GM19395 (cell line): Measurements from ENCODE around the gene DDX3X.
"Not testable (repeated sequence)": the region's sequence is repeated elsewhere in the genome, so short reads cannot be mapped to it uniquely, and the experiment has no call there.

Source experiments
- ATAC-seq: cut with Tn5 transposase; IDR thresholded peaks from one replicate; pipeline ENCODE4 v1.9.1; 2021; ENCODE audit warnings: mild to moderate bottlenecking, moderate library complexity; ENCODE audit not compliant: unreplicated experiment

The DDX3X gene

DNA sequence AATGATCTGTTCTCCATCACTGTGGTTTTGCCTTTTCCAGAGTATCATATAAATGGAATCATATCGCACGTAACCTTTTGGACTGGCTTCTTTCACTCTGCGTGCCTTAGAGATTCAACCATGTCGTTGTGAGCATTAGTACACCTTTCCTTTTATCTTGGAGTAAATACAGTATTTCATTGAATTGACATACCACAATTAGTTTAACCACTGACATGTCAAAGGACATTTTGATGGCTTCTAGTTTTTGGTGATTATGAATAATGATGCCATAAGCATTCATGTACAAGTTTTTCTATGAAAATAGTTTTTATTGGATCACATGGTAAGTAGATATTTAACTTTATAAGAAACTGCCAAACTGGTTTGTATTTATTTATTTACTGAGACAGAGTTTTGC is 35.2 kb downstream of the DDX3X start:
- no peak for ATAC-seq

DNA sequence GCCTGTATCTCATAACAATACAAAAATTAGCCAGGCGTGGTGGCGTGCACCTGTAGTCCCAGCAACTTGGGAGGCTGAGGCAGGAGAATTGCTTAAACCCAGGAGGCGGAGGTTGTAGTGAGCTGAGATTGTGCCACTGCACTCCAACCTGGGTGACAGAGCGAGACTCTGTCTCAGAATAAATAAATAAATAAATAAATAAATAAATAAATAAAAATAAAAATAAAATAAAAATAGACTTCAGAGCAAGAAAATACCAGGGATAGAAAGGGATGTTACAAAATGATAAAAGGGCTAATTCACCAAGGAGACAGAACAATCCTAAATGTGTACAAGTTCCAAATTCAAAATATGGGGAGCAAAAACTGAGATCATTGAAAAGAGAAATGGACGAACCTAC is 37.6 kb downstream of the DDX3X start:
- not testable (repeated sequence) for ATAC-seq

DNA sequence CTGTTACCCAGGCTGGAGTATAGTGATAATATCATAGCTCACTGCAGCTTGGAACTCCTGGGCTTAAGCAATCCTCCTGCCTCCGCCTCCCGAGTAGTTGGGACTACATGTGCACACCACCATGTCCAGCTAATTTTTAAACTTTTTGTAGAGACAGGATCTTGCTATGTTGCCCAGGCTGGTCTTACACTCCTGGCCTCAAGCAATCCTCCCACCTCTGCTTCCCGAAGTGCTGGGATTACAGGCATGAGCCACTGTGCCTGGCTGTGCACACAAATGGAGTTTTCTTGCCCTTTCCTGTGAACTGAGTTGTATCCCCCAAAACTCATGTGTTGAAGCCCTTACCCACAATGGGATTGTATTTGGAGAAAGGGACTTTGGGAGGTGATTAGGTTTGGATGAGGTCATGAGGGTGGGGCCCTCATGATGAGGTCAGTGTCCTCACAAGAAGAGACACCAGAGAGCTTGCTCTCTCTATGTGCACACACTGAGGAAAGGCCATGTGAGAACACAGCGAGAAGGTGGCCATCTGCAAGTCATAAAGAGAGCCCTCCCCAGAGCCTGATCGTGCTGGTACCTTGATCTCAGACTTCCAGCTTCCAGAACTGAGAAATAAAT is 40.1 kb downstream of the DDX3X start:
- no peak for ATAC-seq

DNA sequence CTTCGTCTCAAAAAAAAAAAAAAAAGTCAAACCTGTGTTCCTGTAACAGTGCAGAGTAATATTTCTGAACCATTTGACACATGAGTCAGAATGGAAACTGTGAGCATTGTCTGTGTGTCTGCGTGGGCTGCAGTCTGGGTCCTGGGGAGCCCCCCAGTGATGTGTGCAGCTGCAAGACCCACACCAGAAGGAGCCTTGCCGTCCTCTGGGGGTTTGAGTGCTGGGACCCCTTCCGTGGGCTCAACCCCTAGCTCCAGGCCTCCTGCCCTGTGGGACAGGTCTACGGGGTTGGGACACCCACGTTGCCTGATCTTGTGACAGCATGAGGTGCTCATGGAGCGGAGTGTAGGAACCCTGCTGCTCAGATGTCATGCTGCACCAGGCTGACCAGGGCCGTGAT is 43.7 kb downstream of the DDX3X start:
- ATAC-seq = no peak

DNA sequence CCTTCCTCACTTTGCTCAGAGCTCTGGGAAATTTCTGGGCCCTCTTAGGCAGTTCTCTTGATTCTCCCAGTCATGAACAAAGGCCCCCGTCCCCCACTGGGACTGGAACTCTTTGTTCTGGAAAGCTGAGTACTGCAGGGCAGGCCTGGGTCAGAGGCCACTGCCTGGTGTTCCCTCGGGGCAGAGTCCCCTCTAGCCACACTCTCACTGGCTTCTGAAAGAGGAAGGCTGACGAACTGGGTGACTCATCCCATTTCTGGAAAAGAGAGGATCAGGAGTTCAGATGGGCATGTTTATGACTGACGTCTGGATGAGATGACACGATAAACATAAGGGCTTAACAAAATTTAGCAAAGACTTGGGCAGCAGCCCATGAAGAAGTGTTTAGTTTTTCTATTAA is 47.7 kb downstream of the DDX3X start:
- no peak for ATAC-seq

DNA sequence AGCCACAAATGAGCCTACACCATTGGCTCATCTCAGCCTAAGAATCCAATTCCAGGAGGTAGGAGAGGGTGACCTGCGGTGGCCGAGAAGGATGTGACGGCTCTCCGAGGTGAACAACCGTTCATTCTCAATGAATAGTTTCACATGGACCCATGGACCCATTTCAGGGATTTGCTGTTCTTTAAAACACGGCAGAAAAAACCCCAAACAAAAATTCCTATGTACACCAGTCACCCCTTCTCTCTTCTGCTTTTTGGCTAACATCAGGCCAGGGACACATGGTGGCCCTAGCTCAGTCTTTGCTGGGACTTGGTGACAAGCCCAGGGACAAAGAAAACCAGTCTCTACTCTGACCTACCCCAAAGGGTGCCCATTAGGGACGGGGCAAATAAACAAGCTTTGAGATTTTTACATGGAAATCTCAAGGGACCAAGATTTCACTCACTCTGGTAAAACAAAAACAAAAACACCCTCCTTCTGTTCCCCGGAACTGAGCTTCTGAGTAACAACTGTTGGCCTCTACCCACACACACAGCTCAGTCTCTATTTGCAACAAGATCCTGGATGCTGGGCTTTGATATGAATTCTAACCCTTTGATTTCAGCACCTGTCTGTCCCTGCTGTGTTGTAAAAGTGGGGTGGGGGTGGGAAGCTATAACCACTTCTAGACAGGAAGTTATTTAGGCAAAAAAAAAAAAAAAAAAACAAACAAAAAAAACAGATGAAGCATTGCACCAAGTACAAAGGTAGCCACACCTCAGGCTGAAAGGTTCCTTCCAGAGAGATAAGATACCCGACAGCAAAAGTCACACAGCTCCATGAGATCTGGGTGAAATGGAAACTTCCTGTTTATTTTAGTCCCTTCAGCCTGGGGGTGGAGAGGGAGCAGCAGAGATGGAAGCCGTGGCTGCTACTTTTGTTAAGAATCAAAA is 49.0 kb downstream of the DDX3X start:
- ATAC-seq = no peak

DNA sequence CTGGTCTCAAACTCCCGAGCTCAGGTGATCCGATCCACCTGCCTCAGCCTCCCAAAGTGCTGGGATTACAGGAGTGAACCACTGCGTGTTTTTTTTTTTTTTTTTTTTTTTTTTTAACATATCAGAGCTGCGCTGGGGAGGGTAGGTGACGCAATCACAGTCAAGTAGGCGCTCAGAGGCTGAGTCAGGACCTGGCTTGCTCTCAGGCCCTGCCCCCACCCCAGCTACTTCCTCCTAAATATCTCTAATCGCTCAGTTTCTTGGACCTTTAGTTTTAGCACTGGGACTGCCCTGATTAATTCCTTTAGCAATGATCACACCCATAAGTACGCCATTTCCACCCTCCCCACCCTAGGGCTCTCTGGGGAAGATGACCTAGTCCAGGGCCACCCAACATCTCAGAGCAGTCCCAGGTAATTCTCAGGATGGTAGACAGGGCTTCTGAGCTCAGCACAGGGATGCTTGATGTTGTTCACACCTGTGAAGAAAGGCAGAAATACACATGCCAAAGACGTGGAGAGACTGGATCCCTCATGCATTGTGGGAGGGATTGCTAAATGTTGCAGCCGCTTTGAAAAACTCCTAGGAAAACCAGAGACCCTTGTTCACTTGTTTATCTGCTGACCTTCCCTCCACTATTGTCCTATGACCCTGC is 50.2 kb downstream of the DDX3X start:
- no peak for ATAC-seq

DNA sequence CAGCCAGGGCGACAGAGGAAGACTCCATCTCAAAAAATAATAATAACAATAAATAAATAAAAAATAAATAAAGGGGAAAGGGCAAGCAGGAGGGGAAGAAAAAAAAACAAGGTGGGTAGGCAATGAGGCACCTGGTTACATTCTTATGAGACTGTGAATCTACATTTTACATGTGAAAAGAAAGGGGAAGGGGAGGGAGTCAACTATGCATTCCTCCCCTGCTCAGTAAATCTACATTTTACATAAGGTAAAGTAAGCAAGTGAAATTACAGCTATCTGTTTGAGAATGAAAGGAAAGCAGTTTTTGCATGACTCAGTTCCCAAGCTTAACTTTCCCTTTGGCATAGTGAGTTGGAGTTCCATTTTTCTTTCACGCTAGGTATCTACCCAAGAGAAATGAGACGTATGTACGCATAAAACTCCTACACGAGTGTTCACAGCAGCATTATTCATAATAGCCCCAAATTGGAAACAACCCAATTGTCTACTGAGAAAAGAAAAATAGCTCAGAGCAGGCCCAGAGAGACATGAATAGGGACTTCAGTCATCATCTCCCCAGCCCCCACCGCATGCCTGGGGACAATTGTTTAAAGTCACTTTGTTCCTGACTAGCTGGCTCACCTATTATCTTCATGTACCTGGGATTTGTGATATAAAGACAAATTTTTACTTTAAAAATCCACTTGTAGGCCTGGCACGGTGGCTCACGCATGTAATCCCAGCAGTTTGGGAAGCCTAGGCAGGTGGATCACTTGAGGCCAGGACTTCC is 52.4 kb downstream of the DDX3X start:
- ATAC-seq = no peak

DNA sequence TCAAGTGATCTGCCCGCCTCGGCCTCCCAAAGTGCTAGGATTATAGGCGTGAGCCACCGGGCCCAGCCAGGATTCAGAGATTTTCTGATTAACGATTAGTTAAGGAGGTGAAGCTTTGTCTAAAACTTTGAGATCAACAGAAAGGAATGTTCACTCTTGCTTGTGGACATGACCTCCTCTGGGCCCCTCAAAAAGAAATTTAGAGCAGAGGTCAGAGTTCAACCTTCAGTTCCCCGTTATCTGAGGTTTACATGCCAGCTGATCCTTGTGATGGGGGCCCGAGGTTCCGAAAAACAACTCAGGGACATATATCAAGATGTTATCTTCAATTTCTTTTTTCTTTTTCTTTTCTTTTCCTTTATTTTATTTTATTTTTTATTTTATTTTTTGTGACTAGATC is 54.6 kb downstream of the DDX3X start:
- no peak for ATAC-seq

DNA sequence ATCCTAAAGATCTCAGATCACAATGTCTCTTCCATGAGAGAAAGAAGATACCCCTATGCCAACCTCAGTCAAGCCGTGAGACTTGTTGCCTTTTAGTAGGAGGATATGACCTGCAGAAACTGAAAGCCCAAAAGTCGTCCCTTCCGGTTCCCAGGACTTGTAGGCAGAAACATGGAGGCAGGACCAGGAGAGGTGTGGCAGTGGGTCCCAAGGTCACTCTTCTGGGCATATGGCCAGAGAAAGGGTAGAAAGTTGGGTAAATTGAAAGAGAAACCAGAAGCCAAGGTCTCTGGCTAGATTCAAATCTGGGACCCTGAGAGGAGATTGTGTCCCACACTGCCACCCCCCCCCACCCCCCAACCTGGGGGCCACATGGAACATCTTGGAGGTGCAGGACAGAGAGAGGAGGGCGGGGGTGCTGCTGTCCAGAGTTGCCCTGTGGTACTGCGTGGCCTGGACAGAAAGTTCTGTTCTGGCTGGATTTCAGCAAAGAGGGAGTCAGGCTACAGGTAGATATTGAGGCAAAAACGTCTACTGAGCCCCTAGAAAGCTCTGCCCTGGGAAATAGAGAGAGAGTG is 55.4 kb downstream of the DDX3X start:
- no peak for ATAC-seq

DNA sequence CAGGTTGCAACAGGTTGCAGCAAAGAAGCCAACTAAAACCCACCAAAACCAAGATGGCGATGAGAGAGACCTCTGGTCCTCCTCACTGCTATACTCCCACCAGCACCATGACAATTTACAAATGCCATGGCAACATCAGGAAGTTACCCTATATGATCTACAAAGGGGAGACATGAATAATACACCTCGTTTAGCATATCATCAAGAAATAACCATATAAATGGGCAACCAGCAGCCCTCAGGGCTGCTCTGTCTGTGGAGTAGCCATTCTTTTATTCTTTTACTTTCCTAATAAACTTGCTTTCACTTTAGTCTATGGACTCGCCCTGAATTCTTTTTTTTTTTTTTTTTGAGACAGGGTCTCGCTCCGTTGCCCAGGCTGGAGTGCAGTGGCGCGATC is 56.6 kb downstream of the DDX3X start:
- not testable (repeated sequence) for ATAC-seq

DNA sequence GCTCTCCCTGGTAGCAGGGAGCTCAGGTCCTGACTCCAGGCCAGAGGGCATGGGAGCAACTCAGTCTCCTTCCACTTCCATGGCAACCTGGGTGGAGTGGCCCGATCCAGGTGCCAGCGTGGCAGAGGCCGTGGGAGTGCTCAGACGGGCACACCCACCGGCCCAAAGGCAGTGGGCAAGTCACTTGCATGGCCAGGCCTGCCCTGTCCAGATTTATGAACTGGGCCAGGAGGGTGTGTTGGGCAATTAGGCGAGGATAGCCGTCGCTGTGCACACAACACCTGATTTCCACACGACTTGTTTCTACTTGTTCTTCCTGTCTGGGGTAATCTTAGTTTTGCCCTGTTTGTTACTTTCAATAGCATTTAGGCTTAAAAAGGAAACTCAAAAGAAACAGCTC is 57.6 kb downstream of the DDX3X start:
- no peak for ATAC-seq

DNA sequence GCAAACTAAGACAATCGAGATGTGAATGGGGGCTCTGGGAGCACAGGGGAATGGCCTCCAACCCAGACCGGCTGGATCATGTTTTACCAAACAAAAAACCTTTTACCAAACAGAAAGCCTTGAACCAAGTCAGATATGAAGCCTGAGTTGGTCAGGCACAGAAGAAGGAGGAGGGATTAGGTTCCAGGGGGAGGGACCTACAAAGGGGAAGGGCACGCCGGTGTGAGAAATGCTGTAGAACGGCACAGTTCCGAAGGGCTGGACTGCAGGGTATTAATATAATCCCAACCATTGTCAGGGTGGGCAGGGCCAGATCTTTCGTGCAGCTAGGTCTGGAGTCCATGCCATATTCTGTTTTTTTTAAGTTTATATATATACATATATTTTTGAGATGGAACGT is 60.3 kb downstream of the DDX3X start:
- no peak for ATAC-seq

DNA sequence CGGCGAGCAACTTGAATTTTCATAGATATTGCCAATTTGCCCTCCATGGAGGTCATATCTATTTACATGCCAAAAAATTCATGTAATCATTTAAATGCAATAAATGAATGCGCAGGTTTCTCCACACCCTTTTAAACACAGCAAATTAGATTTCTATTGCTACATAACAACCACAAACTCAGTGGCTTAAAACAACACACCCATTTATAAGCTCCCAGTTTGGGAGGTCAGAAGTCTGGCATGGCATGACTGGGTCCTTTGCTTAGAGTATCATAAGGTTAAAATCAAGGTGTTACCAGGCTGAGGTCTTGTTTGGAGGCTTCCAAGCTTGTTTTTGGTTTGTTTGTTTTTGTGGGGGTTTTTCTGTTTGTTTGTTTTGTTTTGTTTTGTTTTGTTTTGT is 63.3 kb downstream of the DDX3X start:
- no peak for ATAC-seq

DNA sequence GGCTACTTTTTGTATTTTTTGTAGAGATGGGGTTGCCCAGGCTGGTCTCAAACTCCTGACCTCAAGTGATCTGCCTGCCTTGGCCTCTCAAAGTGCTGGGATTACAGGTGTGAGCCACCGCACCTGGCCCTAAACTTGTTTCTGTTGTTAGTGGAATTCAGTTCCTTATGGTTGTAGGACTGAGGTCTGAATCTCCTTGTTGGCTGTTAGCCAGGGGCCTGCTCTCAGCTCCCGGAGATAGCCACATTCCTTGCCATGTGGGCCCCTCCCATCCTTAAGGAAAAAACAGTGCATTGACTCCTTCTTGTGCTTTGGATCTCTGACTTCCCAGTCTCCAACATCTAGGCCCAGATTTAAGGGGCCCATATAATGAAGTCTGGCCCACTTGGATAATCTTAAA is 63.8 kb downstream of the DDX3X start:
- no peak for ATAC-seq

DNA sequence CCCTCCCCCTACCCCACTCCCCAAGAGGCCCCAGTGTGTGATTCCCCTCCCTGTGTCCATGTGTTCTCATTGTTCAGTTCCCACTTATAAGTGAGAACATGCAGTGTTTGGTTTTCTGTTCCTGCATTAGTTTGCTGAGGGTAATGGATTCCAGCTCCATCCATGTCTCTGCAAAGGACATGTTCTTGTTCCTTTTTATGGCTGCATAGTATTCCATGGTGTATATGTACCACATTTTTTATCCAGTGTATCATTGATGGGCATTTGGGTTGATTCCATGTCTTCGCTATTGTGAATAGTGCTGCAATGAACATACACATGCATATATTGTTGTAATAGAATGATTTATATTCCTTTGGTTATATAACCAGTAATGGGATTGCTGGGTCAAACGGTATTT is 68.6 kb downstream of the DDX3X start:
- ATAC-seq = not testable (repeated sequence)

DNA sequence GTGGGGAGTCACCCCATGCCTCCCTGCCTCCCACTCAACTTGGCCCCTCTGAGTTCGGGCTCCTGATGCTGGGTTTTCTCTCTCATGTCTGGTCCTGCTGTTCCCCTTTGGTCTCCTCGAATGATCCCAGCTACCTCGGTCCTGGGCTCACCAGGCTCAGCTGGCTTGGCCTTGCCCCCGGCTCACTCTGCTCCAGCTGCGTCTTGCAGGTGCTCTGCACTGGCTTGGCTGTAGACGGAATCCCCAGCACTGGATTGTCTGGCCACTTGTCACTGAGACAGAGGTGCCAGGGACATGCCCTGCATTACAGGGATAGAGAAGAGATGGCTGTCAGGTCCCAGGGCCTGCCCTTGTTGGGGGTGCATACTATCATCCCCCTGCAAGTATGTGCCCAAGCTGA is 71.6 kb downstream of the DDX3X start:
- ATAC-seq = no peak

DNA sequence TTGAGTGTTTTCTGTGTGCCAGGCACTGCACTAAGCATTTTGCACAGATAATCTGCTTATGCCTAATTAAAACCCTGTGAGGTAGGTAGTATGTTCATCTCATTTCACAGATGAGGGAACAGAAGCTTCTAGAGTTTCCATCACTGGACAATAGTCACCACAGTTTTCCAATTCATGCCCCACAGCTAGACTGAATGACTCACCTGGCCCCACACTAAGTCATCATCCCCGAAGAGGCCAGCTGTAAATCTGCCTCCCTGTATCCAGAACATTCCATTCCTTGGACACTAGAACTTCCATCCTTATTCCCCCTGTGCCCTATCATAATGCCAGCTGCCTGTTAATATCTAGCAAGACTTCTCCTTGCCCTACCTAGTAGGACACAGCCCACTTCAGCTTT is 72.2 kb downstream of the DDX3X start:
- no peak for ATAC-seq

DNA sequence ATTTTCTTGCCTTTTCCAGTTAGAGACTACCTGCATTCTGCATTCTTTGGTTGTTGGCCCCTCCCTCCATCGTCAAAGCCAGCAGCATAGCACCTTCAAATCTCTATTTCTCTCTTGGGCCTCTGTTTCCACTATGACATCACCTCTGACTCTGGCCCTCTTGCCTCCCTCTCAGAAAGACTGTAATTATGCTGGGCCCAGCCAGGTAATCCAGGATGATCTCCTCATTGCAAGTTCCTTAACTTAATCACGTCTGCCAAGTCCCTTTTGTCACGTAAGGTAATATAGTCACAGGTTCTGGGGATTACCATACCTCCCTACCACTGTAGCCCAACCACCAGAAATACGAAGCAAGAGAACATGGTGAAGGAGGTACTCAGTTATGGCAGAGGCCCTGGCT is 73.9 kb downstream of the DDX3X start:
- ATAC-seq = no peak

DNA sequence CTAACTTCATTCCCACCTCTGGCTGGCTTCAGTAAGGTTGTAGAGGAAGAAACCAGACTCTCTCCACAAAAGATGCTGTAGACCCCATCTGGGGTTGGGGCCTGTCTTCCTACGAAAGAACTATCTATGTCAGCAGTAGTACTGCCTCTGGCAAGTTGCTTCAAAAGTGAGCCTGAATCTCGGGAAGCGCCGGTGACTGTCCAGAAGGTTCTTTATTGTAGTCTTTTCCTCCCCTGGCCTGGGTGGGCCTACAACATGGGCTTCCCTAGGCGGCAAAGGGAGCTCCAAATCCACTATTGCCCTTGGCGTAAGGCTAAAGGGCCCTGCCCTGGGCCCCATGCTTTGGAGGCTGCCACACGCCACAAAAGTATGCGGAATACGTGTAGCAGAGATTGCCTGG is 74.6 kb downstream of the DDX3X start:
- no peak for ATAC-seq

DNA sequence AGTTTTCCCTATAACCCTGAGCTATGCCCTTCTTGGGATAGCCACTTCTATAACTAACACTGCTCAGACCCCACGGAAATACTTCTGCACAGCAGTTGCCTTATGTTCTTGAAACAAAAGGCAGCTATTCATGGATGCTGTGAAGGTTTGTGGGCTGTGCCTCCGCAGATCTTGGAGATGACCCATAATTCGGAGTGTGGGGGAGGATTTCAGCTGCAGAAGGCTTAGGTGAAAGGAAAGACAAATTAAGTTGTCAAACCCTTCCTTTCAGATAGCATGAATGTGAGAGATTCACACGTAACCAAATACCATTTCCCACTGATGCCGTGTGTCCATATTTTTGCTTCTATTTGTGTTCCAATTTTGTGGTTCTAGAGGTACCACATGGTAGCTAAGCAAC is 75.0 kb downstream of the DDX3X start:
- ATAC-seq = no peak
